ENCODE data around the gene CTSZ. TPM values are rescaled to one million over a fixed set of nuclear protein-coding genes. Genes with fewer than 3 reads are reported as not detected.
"Not testable (repeated sequence)": the region's sequence is repeated elsewhere in the genome, so short reads cannot be mapped to it uniquely, and the experiment has no call there.

CTSZ gene
- total RNA-seq, 4 donors from 2014 or later, result 165 to 410 (median 217) TPM

GRCh38 chr20:58970146-58970545 lies 36.9 kb downstream of the CTSZ start:
- no peak for DNase-seq (ENCODE audit: low spot score)
- TF ChIP-seq, protein P1, sequence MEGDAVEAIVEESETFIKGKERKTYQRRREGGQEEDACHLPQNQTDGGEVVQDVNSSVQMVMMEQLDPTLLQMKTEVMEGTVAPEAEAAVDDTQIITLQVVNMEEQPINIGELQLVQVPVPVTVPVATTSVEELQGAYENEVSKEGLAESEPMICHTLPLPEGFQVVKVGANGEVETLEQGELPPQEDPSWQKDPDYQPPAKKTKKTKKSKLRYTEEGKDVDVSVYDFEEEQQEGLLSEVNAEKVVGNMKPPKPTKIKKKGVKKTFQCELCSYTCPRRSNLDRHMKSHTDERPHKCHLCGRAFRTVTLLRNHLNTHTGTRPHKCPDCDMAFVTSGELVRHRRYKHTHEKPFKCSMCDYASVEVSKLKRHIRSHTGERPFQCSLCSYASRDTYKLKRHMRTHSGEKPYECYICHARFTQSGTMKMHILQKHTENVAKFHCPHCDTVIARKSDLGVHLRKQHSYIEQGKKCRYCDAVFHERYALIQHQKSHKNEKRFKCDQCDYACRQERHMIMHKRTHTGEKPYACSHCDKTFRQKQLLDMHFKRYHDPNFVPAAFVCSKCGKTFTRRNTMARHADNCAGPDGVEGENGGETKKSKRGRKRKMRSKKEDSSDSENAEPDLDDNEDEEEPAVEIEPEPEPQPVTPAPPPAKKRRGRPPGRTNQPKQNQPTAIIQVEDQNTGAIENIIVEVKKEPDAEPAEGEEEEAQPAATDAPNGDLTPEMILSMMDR (IDR thresholded peaks at IDR 0.05), result no peak
- no peak for ATAC-seq (ENCODE audit: low FRiP score)

GRCh38 chr20:58969439-58969838 lies 37.6 kb downstream of the CTSZ start:
- TF ChIP-seq, protein P1 (IDR thresholded peaks at IDR 0.05), result no peak
- no peak for ATAC-seq (ENCODE audit: low FRiP score)
- DNase-seq (ENCODE audit: low spot score), result no peak

DNA sequence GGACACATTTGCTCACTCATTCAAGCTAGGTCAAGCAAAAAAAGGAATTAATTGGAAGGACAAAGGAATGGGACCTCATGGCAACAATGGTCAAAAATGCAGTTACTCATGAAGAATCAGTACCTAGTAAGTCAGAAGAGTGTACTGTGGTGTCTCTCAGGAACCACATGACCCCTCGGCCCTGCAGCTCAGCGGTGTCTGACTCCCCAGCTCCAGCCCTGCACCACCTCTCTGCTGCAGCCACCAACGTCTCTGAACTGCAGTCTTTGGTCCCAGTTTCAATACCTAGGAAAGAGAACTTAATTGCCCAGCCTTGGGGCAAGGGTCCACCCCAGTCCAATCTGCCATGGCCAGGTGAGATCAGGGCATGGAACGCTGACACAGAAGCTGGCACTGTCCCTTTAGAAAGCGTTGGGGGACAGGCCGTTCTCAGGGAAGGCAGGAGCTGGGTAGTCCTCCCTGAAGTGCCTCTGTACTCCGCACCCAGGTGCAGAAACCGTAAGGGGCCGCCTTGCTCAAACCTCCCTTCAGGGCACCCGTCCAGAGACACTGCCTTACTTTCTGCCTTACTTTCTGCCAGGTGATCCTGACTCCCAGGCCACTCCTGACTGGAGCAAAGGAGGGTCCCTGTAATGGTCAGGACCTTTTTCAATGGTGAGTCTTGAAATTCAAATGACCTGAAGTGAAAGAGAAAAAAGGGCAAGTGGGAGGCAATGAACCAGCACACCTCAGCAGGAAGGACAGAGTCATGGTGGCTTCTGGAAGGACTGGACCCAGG lies 39.2 kb downstream of the CTSZ start:
- TF ChIP-seq, protein P1 (IDR thresholded peaks at IDR 0.05), result no peak
- ATAC-seq (ENCODE audit: low FRiP score) (no peak), DNase-seq (ENCODE audit: low spot score) (no peak)

GRCh38 chr20:58965270-58966064 lies 41.6 kb downstream of the CTSZ start:
- DNase-seq (ENCODE audit: low spot score), result no peak
- TF ChIP-seq, protein P1 (IDR thresholded peaks at IDR 0.05), result no peak
- ATAC-seq (ENCODE audit: low FRiP score), result no peak

DNA sequence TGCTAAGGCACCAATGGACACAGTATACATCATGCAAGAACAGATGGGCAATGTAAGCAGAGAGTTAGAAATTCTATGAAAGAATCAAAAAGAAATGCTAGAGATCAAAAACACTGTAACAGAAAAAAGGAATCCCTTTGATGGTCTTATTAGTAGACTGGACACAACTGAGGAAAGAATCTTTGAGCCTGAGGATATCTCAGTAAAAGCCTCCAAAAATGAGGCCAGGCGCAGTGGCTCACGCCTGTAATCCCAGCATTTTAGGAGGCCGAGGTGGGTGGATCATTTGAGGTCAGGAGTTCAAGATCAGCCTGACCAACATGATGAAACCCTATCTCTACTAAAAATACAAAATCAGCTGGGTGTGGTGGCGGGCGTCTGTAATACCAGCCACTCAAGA lies 43.1 kb downstream of the CTSZ start:
- ATAC-seq (ENCODE audit: low FRiP score); DNase-seq (ENCODE audit: low spot score): not testable (repeated sequence)

DNA sequence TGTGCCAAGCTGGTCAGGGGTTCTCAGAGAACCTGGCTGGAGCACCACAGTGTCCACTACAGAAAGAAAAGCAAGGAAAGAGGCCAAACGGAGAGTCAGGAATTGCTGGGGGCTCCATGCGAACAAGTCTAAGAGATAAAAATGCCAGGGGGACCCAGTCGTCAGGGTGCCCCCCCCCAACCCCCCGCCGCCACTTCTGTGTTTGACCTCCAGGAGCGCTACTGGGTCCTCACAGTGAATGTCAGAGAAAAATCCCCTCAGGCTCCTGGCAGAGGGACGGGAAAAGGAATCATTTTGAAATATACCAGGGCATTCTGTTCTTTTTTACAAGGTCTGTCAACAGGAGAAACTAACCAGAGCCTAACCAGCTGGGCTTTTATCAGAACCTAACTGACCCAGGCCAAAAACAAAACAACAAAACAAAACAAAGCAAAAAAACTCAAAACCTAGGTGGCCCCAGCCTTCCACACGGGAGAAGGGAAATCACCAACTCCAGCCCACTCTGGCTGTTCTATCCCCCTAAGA lies 43.9 kb downstream of the CTSZ start:
- DNase-seq (ENCODE audit: low spot score), result no peak
- TF ChIP-seq, protein P1 (IDR thresholded peaks at IDR 0.05), result no peak
- ATAC-seq (ENCODE audit: low FRiP score), result no peak

DNA sequence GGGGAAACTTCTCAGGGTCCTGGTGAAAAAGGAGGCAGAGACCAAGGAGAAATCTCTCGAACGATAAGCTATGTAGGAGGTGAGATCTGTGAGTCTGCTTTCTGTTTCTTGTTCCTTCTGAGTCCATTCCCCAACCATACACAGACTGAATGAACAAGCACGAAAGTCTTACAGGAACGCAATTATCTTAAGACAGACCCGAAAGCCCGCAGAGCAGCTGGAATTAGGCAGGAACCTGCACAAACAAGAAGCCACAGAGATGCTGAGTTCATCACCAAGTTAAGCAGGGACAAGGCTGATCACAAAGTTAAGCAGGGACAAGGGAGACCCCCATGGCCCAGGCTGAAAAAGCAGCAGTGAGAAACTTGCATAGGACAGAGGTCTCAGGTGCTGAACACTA lies 47.4 kb downstream of the CTSZ start:
- ATAC-seq (ENCODE audit: low FRiP score), result no peak
- DNase-seq (ENCODE audit: low spot score), result no peak
- TF ChIP-seq, protein P1 (IDR thresholded peaks at IDR 0.05), result no peak
